ENCODE measurements around the gene ZNF200.

GRCh38 chr16:3243882-3244281 lies 8.9 kb upstream of the ZNF200 start:
- TF ChIP-seq, protein P1, sequence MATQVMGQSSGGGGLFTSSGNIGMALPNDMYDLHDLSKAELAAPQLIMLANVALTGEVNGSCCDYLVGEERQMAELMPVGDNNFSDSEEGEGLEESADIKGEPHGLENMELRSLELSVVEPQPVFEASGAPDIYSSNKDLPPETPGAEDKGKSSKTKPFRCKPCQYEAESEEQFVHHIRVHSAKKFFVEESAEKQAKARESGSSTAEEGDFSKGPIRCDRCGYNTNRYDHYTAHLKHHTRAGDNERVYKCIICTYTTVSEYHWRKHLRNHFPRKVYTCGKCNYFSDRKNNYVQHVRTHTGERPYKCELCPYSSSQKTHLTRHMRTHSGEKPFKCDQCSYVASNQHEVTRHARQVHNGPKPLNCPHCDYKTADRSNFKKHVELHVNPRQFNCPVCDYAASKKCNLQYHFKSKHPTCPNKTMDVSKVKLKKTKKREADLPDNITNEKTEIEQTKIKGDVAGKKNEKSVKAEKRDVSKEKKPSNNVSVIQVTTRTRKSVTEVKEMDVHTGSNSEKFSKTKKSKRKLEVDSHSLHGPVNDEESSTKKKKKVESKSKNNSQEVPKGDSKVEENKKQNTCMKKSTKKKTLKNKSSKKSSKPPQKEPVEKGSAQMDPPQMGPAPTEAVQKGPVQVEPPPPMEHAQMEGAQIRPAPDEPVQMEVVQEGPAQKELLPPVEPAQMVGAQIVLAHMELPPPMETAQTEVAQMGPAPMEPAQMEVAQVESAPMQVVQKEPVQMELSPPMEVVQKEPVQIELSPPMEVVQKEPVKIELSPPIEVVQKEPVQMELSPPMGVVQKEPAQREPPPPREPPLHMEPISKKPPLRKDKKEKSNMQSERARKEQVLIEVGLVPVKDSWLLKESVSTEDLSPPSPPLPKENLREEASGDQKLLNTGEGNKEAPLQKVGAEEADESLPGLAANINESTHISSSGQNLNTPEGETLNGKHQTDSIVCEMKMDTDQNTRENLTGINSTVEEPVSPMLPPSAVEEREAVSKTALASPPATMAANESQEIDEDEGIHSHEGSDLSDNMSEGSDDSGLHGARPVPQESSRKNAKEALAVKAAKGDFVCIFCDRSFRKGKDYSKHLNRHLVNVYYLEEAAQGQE (IDR thresholded peaks at IDR 0.05; ENCODE audit: insufficient read depth in 1 of 2, low read depth in 2 of 2, low read length in 2 of 2), result no peak
- TF ChIP-seq POLR2AphosphoS5 (IDR thresholded peaks at IDR 0.05; ENCODE audit: low read depth, low read length) (no peak), FOXP2 (optimal IDR thresholded peaks at IDR 0.05; ENCODE audit: borderline replicate concordance, extremely low read depth, extremely low read length, insufficient read depth) (no peak), TAF1 (IDR thresholded peaks at IDR 0.05; ENCODE audit: borderline replicate concordance, insufficient read depth, low read length) (no peak), SIN3A (IDR thresholded peaks at IDR 0.05; ENCODE audit: borderline replicate concordance, insufficient read depth, low read length) (no peak)

All from PFSK-1 (cell line).